Upper lobe of right lung (tissue), 1 donor: ENCODE results near the gene KIAA0319L. TPM values are rescaled to one million over a fixed set of nuclear protein-coding genes. Genes with fewer than 3 reads are reported as not detected.

Source experiments
- ATAC-seq: fragments of 200-7000 bp; cut with Tn5 transposase; one replicate; pipeline ENCODE4 v1.9.1; 2020; ENCODE audit warnings: mild to moderate bottlenecking, moderate library complexity
- DNase-seq: peaks from one replicate; pipeline ENCODE4 v3.0.0-alpha.2; 2020
- H3K27ac ChIP-seq: fragments of 200-600 bp; one replicate; pipeline ENCODE4 v1.8.0; 2022
- H3K27me3 ChIP-seq: fragments of 200-600 bp; one replicate; pipeline ENCODE4 v1.8.0; 2022; ENCODE audit warnings: mild to moderate bottlenecking
- H3K36me3 ChIP-seq: fragments of 200-600 bp; one replicate; pipeline ENCODE4 v1.8.0; 2022
- H3K4me1 ChIP-seq: fragments of 200-600 bp; one replicate; pipeline ENCODE4 v1.8.0; 2022
- H3K4me3 ChIP-seq: fragments of 200-600 bp; one replicate; pipeline ENCODE4 v1.8.0; 2022; ENCODE audit warnings: mild to moderate bottlenecking
- H3K9me3 ChIP-seq: fragments of 200-600 bp; one replicate; pipeline ENCODE4 v1.8.0; 2022
- intact Hi-C: fragments of 100-400 bp; cut with DNase I; formaldehyde crosslinking; loops from one replicate; pipeline ENCODE4 v1.11.0; 2022
- total RNA-seq: library from RNA; stranded (reverse); fragmentation: NEBNext Ultra II Directional; extraction: Animal tissue kit (Norgen Biotek cat#: 25700); gene quantifications from one replicate; pipeline ENCODE4 v1.2.1, GENCODE V29; 2021
- TF ChIP-seq, protein P1 (sequence below): fragments of 200-600 bp; IDR thresholded peaks from one replicate; pipeline ENCODE4 v1.8.0; 2022; ENCODE audit warnings: antibody characterized with exemption
- donor health status: DM: no; HTN: yes; CAD: no; lungs with severe emphysema.

Gene KIAA0319L
- total RNA-seq, 1 donor from 2014 or later = 87.7 TPM

DNA sequence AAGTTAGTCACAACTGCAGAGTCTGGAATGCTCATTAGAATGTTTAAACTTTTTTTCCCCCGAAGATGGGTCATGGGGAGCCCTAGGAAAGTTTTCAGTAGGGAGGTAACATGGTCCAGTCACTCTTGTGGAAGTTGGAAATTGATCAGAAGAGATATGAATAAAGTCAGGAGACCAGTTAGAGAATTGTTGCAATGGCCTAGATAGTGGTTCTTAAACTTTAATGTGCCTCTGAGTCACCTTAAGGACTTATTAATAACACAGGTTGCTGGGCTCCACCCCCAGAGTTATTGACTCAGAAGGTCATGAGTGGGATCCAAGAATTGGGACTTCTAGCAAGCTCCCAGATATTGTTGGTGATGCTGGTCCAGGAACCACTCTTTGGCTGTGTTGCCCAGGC lies 12.7 kb upstream of the KIAA0319L start:
- intact Hi-C loops = loop anchor here (5.0 to 10.0 kb wide), 2 partner anchors 118 to 155 kb away; no protein-coding TSS in a partner anchor
- no peak overlapping the region for H3K4me3 ChIP-seq
- ATAC-seq (no peak), DNase-seq (peak; percentile 4)
- H3K27ac ChIP-seq = no peak overlapping the region
- peaks cover 5% of the 10 kb centered on the region for H3K27me3 ChIP-seq
- no peaks in the 10 kb centered on the region for H3K36me3 ChIP-seq
- no peaks in the 10 kb centered on the region for H3K4me1 ChIP-seq
- TF ChIP-seq, protein P1, sequence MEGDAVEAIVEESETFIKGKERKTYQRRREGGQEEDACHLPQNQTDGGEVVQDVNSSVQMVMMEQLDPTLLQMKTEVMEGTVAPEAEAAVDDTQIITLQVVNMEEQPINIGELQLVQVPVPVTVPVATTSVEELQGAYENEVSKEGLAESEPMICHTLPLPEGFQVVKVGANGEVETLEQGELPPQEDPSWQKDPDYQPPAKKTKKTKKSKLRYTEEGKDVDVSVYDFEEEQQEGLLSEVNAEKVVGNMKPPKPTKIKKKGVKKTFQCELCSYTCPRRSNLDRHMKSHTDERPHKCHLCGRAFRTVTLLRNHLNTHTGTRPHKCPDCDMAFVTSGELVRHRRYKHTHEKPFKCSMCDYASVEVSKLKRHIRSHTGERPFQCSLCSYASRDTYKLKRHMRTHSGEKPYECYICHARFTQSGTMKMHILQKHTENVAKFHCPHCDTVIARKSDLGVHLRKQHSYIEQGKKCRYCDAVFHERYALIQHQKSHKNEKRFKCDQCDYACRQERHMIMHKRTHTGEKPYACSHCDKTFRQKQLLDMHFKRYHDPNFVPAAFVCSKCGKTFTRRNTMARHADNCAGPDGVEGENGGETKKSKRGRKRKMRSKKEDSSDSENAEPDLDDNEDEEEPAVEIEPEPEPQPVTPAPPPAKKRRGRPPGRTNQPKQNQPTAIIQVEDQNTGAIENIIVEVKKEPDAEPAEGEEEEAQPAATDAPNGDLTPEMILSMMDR = no peak
- H3K9me3 ChIP-seq = no peaks in the 10 kb centered on the region

DNA sequence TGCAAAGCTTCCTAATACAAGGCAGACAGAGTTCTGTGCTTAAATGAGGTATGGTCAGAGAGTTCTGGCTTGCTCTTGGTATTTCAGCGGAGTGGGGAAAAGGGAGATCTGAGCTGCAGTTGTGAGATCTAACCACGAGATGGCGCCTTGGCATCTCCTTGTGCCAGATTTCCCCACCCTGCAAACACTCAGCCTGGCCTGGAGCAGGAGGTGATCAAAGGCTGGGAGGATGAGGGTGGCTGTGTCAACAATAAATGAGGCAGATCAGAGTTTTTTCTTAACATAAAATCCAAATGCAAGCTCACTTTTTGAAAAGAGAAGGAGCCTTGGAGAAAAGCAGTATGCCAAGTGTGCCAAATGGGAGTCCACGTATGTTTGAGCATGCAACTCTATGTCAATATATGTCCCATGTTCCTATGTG lies 11.8 kb upstream of the KIAA0319L start:
- no peak overlapping the region for H3K27ac ChIP-seq
- DNase-seq (peak; percentile 72), ATAC-seq (peak; percentile 77)
- TF ChIP-seq, protein P1 = peak; percentile 84
- H3K9me3 ChIP-seq = no peaks in the 10 kb centered on the region
- no peaks in the 10 kb centered on the region for H3K4me1 ChIP-seq
- intact Hi-C loops = loop anchor here (5.0 to 10.0 kb wide), 2 partner anchors 117 to 156 kb away; no protein-coding TSS in a partner anchor
- H3K27me3 ChIP-seq = no peaks in the 10 kb centered on the region
- H3K4me3 ChIP-seq = no peak overlapping the region
- no peaks in the 10 kb centered on the region for H3K36me3 ChIP-seq

DNA sequence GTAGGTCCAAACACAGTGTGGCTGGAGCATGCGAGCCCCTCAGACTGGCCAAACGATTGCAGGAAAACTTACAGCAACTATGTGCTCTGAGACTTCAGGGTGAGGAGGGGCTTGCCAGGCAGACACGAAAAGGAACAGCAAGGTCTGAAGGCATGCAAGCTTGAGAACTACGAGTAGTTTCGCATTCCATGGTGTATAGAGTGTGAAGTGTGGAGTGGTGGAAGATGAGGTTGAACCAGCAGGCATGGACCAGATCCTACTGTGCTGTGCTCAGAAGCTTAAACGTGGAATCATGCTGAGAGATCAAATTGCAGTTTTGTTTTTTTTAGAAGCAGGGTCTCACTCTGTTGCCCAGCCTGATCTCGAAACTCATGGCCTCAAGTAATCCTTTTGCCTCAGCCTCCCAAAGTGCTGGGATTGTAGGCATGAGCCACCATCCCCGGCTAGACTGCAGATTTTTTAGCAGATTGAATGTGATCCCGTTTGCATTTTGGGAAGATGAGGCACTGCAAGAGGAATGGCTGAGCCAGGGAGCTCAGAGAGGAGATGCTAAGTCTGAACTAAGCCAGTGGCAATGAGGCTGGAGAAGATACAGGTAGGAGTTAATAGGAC lies 10.8 kb upstream of the KIAA0319L start:
- Histone ChIP-seq H3K27ac (no peak overlapping the region), H3K4me1 (no peaks in the 10 kb centered on the region), H3K27me3 (no peaks in the 10 kb centered on the region), H3K4me3 (no peak overlapping the region), H3K36me3 (no peaks in the 10 kb centered on the region), H3K9me3 (no peaks in the 10 kb centered on the region)
- TF ChIP-seq, protein P1 = no peak
- intact Hi-C loops = loop anchor here (5.0 to 10.0 kb wide), 2 partner anchors 116 to 157 kb away; no protein-coding TSS in a partner anchor
- DNase-seq = peak; percentile 8
- ATAC-seq = no peak

DNA sequence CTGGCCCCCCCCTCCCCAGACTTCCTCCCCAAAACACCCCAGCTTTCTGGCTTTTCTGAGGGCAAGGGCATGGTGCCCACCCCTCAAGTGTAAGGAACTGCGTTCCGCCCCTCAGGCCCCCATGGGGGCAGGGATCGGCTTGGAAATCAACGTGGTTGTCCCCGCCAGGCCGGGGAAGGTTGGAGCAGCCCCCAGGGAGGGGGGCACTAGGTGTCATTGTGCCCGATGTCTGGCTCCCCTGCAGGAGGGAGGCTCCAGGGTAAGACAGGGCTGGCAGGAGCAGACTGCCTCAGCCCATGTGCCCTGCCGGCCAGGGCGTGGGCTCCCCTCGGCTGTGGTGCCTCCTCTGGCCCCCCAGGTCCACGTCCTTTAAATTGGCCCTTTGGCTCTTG lies 8.5 kb upstream of the KIAA0319L start:
- Histone ChIP-seq H3K36me3 (no peaks in the 10 kb centered on the region), H3K27me3 (no peaks in the 10 kb centered on the region), H3K9me3 (no peaks in the 10 kb centered on the region), H3K4me1 (no peaks in the 10 kb centered on the region), H3K27ac (no peak overlapping the region), H3K4me3 (no peak overlapping the region)
- peak; percentile 46 for DNase-seq
- TF ChIP-seq, protein P1 = no peak
- ATAC-seq = no peak
- intact Hi-C loops = loop anchor here (5.0 to 10.0 kb wide), 2 partner anchors 113 to 159 kb away; no protein-coding TSS in a partner anchor

DNA sequence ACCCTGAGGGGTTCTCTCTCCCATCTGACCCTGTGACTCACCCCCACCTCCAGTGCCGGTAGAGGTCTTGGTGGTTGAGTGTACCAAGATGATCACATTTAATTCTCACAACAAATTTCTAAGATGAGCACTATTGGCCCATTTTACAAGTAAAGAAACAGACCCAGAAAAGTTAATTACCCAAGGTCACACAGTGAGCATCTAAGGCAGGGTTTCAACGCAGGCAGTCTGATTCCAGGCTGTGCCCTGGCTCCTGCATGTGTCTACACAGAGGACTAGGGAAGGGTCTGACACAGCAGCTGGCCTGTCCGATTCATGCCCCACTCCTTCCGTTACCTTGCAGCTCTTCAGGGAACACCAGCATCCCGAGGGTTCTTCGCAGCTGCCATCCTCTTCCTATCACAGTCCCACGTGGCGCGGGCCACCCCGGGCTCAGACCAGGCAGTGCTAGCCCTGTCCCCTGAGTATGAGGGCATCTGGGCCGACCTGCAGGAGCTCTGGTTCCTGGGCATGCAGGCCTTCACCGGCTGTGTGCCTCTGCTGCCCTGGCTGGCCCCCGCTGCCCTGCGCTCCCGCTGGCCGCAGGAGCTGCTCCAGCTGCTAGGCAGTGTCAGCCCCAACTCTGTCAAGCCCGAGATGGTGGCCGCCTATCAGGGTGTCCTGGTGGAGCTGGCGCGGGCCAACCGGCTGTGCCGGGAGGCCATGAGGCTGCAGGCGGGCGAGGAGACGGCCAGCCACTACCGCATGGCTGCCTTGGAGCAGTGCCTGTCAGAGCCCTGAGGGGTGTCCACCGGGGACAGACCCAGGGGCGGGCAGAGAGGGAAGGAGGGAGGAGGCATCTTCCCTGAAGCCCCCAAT lies 7.9 kb upstream of the KIAA0319L start:
- Histone ChIP-seq H3K27me3 (no peaks in the 10 kb centered on the region), H3K27ac (no peak overlapping the region), H3K36me3 (no peaks in the 10 kb centered on the region), H3K4me1 (no peaks in the 10 kb centered on the region), H3K9me3 (no peaks in the 10 kb centered on the region), H3K4me3 (no peak overlapping the region)
- ATAC-seq = no peak
- intact Hi-C loops = loop anchor here (5.0 to 10.0 kb wide), 2 partner anchors 113 to 160 kb away; no protein-coding TSS in a partner anchor
- TF ChIP-seq, protein P1 = no peak
- peak; percentile 53 for DNase-seq
